HG02588 (cell line): Measurements from ENCODE around the gene NRAP.

ENCODE experiments used
- ATAC-seq: cut with Tn5 transposase; IDR thresholded peaks from one replicate; pipeline ENCODE4 v1.9.1; 2021; ENCODE audit warnings: mild to moderate bottlenecking, moderate library complexity; ENCODE audit not compliant: unreplicated experiment

NRAP gene

GRCh38 chr10:113563306-113564088 lies 100.3 kb downstream of the NRAP start:
- ATAC-seq: peak; percentile 98

GRCh38 chr10:113562704-113563103 lies 101.1 kb downstream of the NRAP start:
- no peak for ATAC-seq

GRCh38 chr10:113562069-113562468 lies 101.8 kb downstream of the NRAP start:
- ATAC-seq: no peak

GRCh38 chr10:113561214-113561613 lies 102.6 kb downstream of the NRAP start:
- no peak for ATAC-seq

- ATAC-seq: no peak
Measured at GRCh38 chr10:113560071-113560470, 103.8 kb downstream of the NRAP start.

- ATAC-seq: no peak
Measured at GRCh38 chr10:113557903-113558321, 105.9 kb downstream of the NRAP start.

GRCh38 chr10:113557424-113557862 lies 106.4 kb downstream of the NRAP start:
- ATAC-seq: no peak

GRCh38 chr10:113555751-113556150 lies 108.1 kb downstream of the NRAP start:
- no peak for ATAC-seq

- ATAC-seq: no peak
Measured at GRCh38 chr10:113555245-113555644, 108.6 kb downstream of the NRAP start.

- no peak for ATAC-seq
Measured at GRCh38 chr10:113554214-113554613, 109.6 kb downstream of the NRAP start.

GRCh38 chr10:113553149-113553548 lies 110.7 kb downstream of the NRAP start:
- ATAC-seq: no peak

GRCh38 chr10:113552701-113553100 lies 111.1 kb downstream of the NRAP start, which contains the start of gene HABP2:
Gene HABP2, plus strand, starts transcription at chr10:113553053. Its CDS starts 69 bp downstream, at chr10:113553122.
- ATAC-seq: no peak

- no peak for ATAC-seq
Measured at GRCh38 chr10:113552014-113552413, 111.8 kb downstream of the NRAP start.

GRCh38 chr10:113550365-113550764 lies 113.5 kb downstream of the NRAP start:
- no peak for ATAC-seq

- ATAC-seq: no peak
Measured at GRCh38 chr10:113549856-113550255, 114.0 kb downstream of the NRAP start.

- no peak for ATAC-seq
Measured at GRCh38 chr10:113547426-113547825, 116.4 kb downstream of the NRAP start.

- ATAC-seq: no peak
Measured at GRCh38 chr10:113544392-113544791, 119.4 kb downstream of the NRAP start.

GRCh38 chr10:113543107-113543955 lies 120.5 kb downstream of the NRAP start:
- ATAC-seq: no peak

GRCh38 chr10:113541549-113541927 lies 122.3 kb downstream of the NRAP start:
- ATAC-seq: no peak

GRCh38 chr10:113540845-113541548 lies 122.8 kb downstream of the NRAP start:
- ATAC-seq: no peak

GRCh38 chr10:113539789-113540188 lies 124.1 kb downstream of the NRAP start:
- no peak for ATAC-seq
